HEK293T (cell line): ENCODE measurements around the gene AP1G2.

Experiments used
- ARNT ChIP-seq: fragments of 450-650 bp; IDR thresholded peaks from 2 replicates; pipeline ENCODE4 v1.6.1; 2017; ENCODE audit warnings: mild to moderate bottlenecking
- BHLHE40 ChIP-seq: fragments of 450-650 bp; IDR thresholded peaks from 2 replicates; pipeline ENCODE4 v1.6.1; 2016; ENCODE audit warnings: mild to moderate bottlenecking, moderate library complexity, borderline replicate concordance
- FOXA1 ChIP-seq: fragments of 450-650 bp; IDR thresholded peaks from 2 replicates; pipeline ENCODE4 v1.6.1; 2016; ENCODE audit warnings: mild to moderate bottlenecking
- FOXK2 ChIP-seq: fragments of 450-650 bp; IDR thresholded peaks from 2 replicates; pipeline ENCODE4 v1.6.1; 2016; ENCODE audit warnings: mild to moderate bottlenecking
- HDGF ChIP-seq: fragments of 450-650 bp; IDR thresholded peaks from 2 replicates; pipeline ENCODE4 v1.6.1; 2017; ENCODE audit warnings: antibody characterized with exemption, borderline replicate concordance
- LEF1 ChIP-seq: fragments of 450-650 bp; IDR thresholded peaks from 2 replicates; pipeline ENCODE4 v1.6.1; 2017; ENCODE audit warnings: mild to moderate bottlenecking, borderline replicate concordance
- SUZ12 ChIP-seq: fragments of 450-650 bp; IDR thresholded peaks from 2 replicates; pipeline ENCODE4 v1.6.1; 2016; ENCODE audit warnings: mild to moderate bottlenecking
- ZNF384 ChIP-seq: fragments of 450-650 bp; IDR thresholded peaks from 2 replicates; pipeline ENCODE4 v1.6.1; 2016

DNA sequence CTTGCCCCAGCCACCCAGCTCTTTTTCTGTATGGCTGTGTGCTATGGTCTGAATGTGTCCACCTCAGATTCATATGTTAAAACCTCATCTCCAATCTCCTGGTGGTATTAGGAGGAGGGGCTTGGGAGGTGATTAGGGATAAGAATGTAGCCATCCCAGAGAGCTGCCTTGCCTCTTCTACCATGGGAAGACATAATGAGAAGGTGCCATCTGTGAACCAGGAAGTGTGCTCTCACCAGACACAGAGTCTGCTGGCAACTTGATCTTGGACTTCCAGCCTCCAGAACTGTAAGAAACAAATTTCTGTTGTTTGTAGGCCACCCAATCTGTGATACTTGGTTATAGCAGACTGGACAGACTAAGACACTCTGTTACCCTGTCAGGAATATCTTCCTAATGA lies 33.8 kb upstream of the AP1G2 start:
- TF ChIP-seq FOXA1 (no peak), HDGF (no peak), FOXK2 (no peak), SUZ12 (no peak), BHLHE40 (no peak), ARNT (no peak), LEF1 (no peak), ZNF384 (no peak)
